HEK293T (cell line): ENCODE results near the gene LILRB5.
"Not testable (repeated sequence)": the region's sequence is repeated elsewhere in the genome, so short reads cannot be mapped to it uniquely, and the experiment has no call there.

Experiments used
- CTCF ChIA-PET: fragments of 350-600 bp; formaldehyde crosslinking; extraction: SDS; loops from one replicate; lab custom pipeline; 2021; ENCODE audit warnings: antibody characterized with exemption, inconsistent platforms; lab: Yijun Ruan, JAX
- POLR2A ChIA-PET: fragments of 350-600 bp; formaldehyde crosslinking; extraction: SDS; loops from one replicate; lab custom pipeline; 2020; ENCODE audit warnings: antibody characterized with exemption, inconsistent platforms; lab: Yijun Ruan, JAX
- DNase-seq: peaks from one replicate; pipeline ENCODE4 v3.0.0; 2012; ENCODE audit warnings: mixed read lengths; ENCODE audit errors: extremely low spot score
- ARNT ChIP-seq: fragments of 450-650 bp; IDR thresholded peaks from 2 replicates; pipeline ENCODE4 v1.6.1; 2017; ENCODE audit warnings: mild to moderate bottlenecking
- BHLHE40 ChIP-seq: fragments of 450-650 bp; IDR thresholded peaks from 2 replicates; pipeline ENCODE4 v1.6.1; 2016; ENCODE audit warnings: mild to moderate bottlenecking, moderate library complexity, borderline replicate concordance
- CTBP1 ChIP-seq: fragments of 450-650 bp; IDR thresholded peaks from 2 replicates; pipeline ENCODE4 v1.6.1; 2016; ENCODE audit warnings: borderline replicate concordance
- ELF4 ChIP-seq: fragments of 450-650 bp; IDR thresholded peaks from 2 replicates; pipeline ENCODE4 v1.6.1; 2017; ENCODE audit warnings: antibody characterized with exemption
- FOXA1 ChIP-seq: fragments of 450-650 bp; IDR thresholded peaks from 2 replicates; pipeline ENCODE4 v1.6.1; 2016; ENCODE audit warnings: mild to moderate bottlenecking
- FOXK2 ChIP-seq: fragments of 450-650 bp; IDR thresholded peaks from 2 replicates; pipeline ENCODE4 v1.6.1; 2016; ENCODE audit warnings: mild to moderate bottlenecking
- FOXM1 ChIP-seq: fragments of 450-650 bp; IDR thresholded peaks from 2 replicates; pipeline ENCODE4 v1.6.1; 2017; ENCODE audit warnings: mild to moderate bottlenecking, borderline replicate concordance
- HDGF ChIP-seq: fragments of 450-650 bp; IDR thresholded peaks from 2 replicates; pipeline ENCODE4 v1.6.1; 2017; ENCODE audit warnings: antibody characterized with exemption, borderline replicate concordance
- L3MBTL2 ChIP-seq: fragments of 450-650 bp; conservative IDR thresholded peaks from 2 replicates; pipeline ENCODE4 v1.6.1; 2016; ENCODE audit warnings: mild to moderate bottlenecking
- LEF1 ChIP-seq: fragments of 450-650 bp; IDR thresholded peaks from 2 replicates; pipeline ENCODE4 v1.6.1; 2017; ENCODE audit warnings: mild to moderate bottlenecking, borderline replicate concordance
- NFRKB ChIP-seq: fragments of 450-650 bp; IDR thresholded peaks from 2 replicates; pipeline ENCODE4 v1.6.1; 2016; ENCODE audit warnings: mild to moderate bottlenecking, moderate library complexity
- SP1 ChIP-seq: fragments of 450-650 bp; IDR thresholded peaks from 2 replicates; pipeline ENCODE4 v1.6.1; 2017
- SUZ12 ChIP-seq: fragments of 450-650 bp; IDR thresholded peaks from 2 replicates; pipeline ENCODE4 v1.6.1; 2016; ENCODE audit warnings: mild to moderate bottlenecking
- TARDBP ChIP-seq: fragments of 450-650 bp; IDR thresholded peaks from 2 replicates; pipeline ENCODE4 v1.6.1; 2016
- ZNF384 ChIP-seq: fragments of 450-650 bp; IDR thresholded peaks from 2 replicates; pipeline ENCODE4 v1.6.1; 2016
- TF ChIP-seq, protein P1 (sequence below): fragments of 450-650 bp; IDR thresholded peaks from 2 replicates; pipeline ENCODE4 v1.6.1; 2016

LILRB5 gene

DNA sequence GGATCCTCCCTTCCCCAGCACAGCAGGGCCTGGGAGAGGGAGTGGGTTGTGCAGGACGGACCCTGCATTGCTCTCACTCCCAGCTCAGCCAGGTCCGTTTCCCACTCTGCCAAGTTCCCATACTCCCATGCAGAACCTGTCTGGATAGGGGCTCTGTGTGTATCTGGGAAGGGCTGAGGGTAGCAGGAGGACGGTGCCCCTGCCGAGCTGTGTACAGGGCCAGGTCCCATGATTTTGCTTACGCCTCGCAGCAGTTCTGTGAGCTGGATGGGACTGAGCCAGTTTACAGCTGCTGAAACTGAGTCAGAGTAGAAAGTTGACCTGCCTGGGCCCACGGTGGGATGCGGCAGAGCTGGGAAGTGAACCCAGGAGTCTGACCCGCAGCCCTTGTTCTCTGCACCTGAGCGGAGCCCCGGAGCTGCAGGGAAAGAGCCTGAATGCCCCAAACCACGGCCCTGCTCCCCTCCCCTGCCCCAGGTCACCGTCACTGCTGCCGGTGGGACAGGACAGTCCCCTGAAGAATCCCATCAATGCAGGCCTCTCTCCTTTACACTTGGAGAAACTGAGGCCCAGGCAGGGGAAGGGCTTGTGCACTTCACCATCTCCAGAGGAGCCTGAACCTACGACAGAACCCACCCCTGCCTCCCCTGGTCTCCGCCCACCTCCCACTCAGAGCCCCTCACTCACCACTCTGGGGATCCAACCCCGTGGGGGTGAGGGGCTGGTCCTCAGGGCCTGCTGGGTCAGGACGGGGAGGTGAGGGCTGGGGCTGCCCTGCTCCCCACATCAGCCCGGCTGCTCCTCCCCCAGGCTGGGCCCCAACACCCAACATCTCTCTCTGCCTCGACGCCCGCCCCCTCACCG lies 3.5 kb downstream of the LILRB5 start:
- DNase-seq, result no peak
- ChIA-PET POLR2A (no interaction called here), CTCF (interaction anchor here (1.4 kb wide), 1 partner anchor 12 kb away, joined by 3 read pairs; no protein-coding TSS in a partner anchor)
- TF ChIP-seq ARNT (no peak), FOXA1 (no peak), CTBP1 (no peak), BHLHE40 (no peak), TARDBP (no peak), L3MBTL2 (no peak)
- TF ChIP-seq, protein P1, sequence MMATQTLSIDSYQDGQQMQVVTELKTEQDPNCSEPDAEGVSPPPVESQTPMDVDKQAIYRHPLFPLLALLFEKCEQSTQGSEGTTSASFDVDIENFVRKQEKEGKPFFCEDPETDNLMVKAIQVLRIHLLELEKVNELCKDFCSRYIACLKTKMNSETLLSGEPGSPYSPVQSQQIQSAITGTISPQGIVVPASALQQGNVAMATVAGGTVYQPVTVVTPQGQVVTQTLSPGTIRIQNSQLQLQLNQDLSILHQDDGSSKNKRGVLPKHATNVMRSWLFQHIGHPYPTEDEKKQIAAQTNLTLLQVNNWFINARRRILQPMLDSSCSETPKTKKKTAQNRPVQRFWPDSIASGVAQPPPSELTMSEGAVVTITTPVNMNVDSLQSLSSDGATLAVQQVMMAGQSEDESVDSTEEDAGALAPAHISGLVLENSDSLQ, result no peak

DNA sequence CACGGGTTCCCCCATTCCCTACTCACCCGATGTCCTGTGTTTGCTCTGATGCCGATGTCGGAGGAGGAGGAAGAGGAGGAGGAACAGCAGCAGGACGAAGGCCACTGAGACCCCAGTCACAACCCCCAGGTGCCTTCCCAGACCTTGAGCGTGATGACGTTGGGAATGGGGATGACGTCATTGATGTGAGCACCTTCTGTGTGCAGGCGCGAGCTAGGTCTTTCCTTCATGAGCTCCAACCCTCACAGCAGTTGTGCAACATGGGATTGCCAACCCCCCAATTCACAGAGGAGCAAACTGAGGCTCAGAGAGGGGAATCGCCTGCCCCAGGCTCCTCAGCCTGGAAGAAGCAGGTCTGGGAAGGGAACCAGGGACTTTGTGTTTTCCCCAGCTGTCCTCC lies 4.2 kb downstream of the LILRB5 start:
- POLR2A ChIA-PET, result no interaction called here
- CTCF ChIA-PET, result no interaction called here
- no peak for DNase-seq
- TF ChIP-seq L3MBTL2, result no peak

DNA sequence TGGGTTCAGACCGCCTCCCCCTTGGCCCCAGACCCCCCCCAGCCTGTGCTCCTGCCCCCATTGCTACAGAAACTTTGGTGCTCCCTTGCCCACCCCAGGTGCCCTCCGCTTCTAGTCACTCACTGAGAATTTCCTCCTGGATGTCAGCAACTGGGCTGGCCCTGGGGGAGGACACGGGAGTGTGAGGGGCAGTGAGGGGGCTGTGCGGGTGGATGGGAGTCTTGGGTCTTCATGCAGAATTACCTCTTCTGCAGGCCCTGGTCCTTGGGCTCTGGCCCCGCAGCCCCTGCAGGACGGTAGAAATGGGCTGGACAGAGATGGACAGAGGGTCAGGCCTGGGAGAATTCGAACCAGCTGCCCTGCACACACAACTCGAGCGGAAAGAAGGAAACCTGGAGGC lies 4.8 kb downstream of the LILRB5 start:
- no peak for TF ChIP-seq FOXM1
- CTCF ChIA-PET, result no interaction called here
- POLR2A ChIA-PET, result no interaction called here
- DNase-seq, result no peak

DNA sequence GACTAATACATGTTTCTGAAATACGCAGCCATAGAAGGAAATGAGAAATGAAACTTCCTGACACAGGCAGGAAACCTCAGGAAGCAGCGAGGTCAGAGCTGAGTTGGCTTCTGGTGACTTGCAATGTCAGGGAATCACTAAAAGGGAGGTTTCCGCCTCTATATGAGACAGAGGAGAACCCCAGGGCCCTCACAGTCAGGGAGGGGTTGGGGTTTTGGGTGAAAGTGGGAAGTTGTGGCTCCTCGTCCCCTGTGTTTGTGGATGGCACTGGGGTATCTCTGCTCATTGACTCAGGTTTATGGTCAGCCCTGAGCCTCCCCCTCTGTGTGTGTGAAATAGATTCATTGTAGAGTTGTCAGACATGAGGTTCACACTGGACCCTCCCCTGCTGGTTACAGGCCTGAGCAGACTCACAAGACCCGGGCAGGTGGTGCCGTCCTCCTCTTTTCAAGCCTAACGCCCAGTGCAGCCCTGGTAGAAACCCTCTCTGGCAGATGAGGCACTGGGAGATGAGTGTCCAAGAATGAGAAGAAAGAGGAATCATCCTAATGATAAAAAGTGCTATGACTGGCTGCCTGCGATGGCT lies 9.0 kb downstream of the LILRB5 start:
- ChIA-PET POLR2A (no interaction called here), CTCF (no interaction called here)
- DNase-seq, result no peak
- TF ChIP-seq TARDBP, result no peak
- TF ChIP-seq LEF1, result no peak
- TF ChIP-seq BHLHE40, result no peak
- no peak for TF ChIP-seq HDGF
- TF ChIP-seq, protein P1, result no peak
- no peak for TF ChIP-seq FOXA1
- no peak for TF ChIP-seq ELF4
- TF ChIP-seq SP1, result no peak
- TF ChIP-seq ZNF384, result no peak
- TF ChIP-seq NFRKB, result no peak

DNA sequence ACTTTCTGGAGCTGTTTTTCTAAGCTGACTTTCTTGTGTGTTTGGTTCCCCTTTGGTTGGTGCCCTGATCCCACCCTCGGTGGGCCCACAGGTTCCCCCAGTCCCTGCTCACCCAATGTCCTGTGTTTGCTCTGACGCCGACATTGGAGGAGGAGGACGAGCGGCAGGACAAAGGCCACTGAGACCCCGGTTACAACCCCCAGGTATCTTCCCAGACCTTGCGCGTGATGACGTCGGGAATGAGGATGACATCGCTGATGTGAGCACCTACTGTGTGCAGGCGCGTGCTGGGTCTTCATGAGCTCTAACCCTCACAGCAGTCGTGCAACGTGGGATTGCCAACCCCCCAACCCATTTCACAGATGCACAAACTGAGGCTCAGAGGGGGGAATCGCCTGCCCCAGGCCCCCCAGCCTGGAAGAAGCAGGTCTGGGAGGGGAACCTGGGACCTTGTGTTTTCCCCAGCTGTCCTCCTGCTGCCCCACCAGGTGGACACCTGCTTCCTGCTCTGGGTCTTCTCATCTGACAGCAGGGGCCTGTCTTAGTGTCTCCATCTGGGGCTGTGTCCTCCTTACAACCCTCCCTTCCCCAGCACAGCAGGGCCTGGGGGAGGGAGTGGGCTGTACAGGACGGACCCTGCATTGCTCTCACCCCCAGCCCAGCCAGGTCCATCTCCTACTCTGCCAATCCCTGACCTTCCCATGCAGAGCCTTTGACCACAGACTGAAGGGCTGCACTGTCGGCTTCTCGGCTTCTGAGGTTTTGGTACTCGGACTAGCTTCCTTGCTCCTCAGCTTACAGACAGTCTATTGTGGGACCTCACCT lies 9.8 kb downstream of the LILRB5 start:
- CTCF ChIA-PET, result no interaction called here
- POLR2A ChIA-PET, result no interaction called here

DNA sequence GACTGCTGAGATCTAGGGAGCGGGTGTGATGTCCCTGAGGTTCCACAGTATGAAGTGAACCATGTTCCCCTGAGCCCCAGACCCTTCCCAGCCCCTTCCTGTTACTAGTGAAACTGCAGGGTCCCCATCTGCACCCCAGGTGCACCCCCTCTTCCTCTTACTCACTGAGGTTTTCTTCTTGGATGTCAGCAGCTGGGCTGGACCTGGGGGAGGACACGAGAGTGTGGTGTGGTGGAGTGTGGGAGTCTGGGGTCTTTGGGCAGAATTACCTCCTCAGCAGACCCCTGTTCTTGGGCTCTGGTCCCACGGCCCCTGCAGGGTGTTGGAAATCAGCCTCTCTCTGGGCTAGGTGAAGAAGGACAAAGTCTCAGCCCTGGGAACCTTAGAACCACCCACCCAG lies 11.1 kb downstream of the LILRB5 start:
- TF ChIP-seq BHLHE40, result no peak
- no peak for TF ChIP-seq NFRKB
- no peak for TF ChIP-seq CTBP1
- no peak for TF ChIP-seq HDGF
- TF ChIP-seq L3MBTL2, result no peak
- no peak for TF ChIP-seq ARNT
- no peak for TF ChIP-seq TARDBP
- TF ChIP-seq FOXA1, result no peak
- TF ChIP-seq SUZ12, result no peak
- TF ChIP-seq, protein P1, result no peak
- no peak for TF ChIP-seq FOXM1
- TF ChIP-seq SP1, result no peak
- TF ChIP-seq LEF1, result no peak
- no peak for TF ChIP-seq FOXK2
- no peak for TF ChIP-seq ZNF384
- CTCF ChIA-PET, result interaction anchor here (1.0 kb wide), 1 partner anchor 20 kb away, joined by 3 read pairs; no protein-coding TSS in a partner anchor
- POLR2A ChIA-PET, result no interaction called here
- no peak for DNase-seq

More for the DNA sequence above, 9.8 kb downstream of the LILRB5 start:
- no peak for DNase-seq
- TF ChIP-seq CTBP1 (no peak), FOXK2 (no peak), FOXA1 (no peak), FOXM1 (no peak), BHLHE40 (no peak), SUZ12 (no peak), TARDBP (no peak), ZNF384 (no peak), LEF1 (no peak), NFRKB (no peak), L3MBTL2 (no peak), HDGF (no peak), ARNT (no peak), ELF4 (no peak), SP1 (no peak)
- TF ChIP-seq, protein P1, result no peak

DNA sequence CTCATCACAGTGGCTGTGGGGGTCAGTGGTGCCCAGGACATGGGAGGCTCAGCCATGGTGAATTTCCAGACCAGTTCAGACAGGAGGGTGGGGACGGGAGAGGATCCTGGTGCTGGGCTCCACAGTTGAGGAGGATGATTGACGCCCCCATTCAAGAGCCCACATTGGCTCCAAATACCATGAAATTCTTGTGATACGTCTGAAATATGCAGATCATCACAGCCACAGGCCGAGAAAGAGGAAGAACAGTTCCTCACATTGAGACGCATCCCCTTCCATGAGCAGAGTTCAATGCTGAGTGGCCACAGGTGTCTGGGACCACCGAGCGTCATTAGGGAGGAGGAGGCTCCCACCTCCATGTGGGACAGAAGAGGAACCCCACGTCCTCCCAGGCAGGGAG lies 13.3 kb downstream of the LILRB5 start:
- POLR2A ChIA-PET, DNase-seq, CTCF ChIA-PET: not testable (repeated sequence)

DNA sequence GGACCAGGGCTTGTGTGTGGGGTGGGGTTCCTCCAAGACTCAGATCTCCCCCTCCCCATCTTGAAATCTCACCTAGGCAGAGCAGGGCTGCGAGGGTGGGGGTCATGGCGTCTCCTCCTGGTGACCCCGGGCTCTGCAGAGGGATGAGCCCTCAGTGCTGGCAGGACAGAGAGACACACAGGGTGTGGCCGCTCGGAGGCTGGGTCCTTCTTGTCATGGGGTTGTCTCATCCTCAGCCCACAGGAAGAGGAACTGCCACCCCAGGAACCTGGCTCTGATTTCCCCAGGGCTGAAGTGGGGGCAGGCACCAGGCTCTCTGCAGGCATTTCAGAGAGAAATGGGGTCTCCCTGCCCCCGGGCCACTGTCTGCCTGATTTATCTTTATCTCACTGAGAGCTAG lies 14.4 kb downstream of the LILRB5 start, which contains the start of gene LILRA6:
Gene LILRA6, minus strand, starts transcription at position 145 of the 400 bp plus-strand sequence.
- CTCF ChIA-PET, POLR2A ChIA-PET, DNase-seq: not testable (repeated sequence)

DNA sequence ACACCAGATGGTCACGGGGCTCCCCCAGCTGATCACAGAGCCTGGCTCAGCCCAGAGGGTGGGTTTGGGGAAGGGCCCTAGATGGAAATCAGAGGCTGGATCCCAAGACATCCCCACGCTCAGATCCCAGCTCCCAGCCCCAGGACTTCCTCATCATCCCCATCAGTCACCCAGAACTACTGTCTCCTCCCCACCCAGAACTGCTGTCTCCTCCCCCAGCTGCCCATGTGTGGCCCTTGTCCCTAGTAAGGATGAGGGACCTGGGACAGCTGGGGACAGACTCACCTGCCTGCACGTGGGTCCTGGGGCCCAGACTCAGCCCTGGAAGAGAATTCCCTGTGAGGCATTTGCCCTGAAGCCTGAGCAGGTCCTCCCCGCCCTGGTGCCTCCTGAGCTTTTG lies 14.8 kb downstream of the LILRB5 start:
- DNase-seq, CTCF ChIA-PET, POLR2A ChIA-PET: not testable (repeated sequence)
